Epidermal melanocyte (primary cell): Measurements from ENCODE around the gene PLCD3.
"Not testable (repeated sequence)": the region's sequence is repeated elsewhere in the genome, so short reads cannot be mapped to it uniquely, and the experiment has no call there.

ENCODE experiments used
- DNase-seq: peaks from one replicate; pipeline ENCODE4 v3.0.0; 2011; ENCODE audit warnings: low spot score; ENCODE audit not compliant: insufficient read length

PLCD3 gene

DNA sequence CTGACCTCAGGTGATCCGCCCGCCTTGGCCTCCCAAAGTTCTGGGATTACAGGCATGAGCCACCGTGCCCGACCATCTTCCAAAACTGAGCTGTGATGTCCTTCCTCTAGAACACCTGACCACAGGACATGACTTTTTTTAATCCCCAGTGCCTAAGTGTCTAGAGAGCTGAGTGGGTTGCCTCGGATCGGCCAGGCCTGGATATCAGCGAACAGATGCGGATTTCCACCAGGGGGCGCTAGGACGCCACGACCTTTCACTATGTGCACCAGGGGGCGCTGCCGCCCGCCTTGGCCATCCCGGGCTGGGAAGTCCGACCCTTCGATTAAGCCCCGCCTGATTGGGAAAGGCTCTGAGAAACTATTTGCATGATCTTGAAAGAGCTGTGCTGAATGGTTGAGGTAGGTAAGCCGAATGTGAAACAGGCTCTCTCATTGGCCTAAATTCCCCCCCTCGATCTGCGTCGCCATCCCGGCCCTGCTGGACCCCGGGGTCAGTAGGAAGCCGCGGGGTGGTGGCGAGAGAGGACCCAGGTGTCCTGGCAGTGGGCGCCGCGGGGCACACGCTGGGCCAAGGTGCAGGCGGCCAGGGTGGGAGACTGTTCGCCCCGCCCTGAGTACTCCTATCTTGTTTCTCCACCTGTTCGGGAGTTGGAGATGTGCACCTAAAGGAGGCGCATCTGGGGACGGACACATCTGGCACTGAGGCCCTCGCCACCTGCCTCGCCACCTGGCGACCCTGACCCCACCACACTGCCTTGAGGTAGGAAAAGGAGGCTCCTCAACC, 3.1 kb upstream of the PLCD3 start, which contains the start of gene ACBD4:
TSS of gene ACBD4 (plus strand) at position 496 of the 786 bp plus-strand sequence. CDS start 458 bp downstream, outside the sequence.
- DNase-seq, result peak; percentile 100

DNA sequence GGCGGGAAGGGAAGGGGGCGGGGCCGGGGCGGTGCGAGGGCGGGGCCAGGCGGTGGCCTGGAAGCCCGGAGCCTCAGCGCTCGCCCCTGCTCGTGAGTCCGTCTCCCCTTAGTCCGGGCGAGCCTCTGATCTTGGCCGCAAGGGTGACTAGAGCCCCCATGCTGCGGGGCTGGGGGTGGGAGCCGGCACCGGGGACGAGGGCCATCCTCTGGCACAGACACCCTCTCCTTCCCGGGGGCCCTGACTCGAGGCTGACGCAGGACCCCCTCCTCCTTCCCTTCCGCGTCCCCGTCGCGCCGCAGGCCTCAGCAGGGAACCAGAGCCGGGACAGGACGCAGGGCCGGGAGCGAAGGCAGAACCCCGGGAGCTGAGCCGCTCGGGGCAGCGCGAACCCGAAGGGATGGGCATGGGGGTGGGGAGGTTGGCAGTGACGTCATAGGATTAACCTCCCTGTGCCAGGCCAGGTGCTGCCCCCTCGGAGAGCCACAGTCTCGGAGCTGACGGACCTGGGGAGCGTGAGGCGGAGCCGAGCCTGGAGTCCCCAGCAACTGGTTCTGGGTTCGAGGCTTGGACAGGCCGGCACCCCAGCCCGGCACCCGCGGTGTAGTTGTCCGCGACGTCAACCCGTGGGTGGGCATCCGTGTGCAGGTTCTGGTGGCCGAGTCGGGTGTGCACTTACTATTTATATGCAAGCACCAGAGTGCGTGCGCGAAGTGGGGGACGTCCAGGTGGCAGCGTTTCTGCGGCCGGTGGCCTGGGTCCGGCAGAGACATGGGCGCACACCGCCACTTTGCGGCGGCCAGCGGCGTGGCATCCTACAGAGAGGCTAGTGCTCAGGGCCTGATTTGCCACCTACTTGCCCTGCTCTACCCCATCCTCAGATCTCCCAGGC, 503 bp upstream of the PLCD3 start:
- DNase-seq, result peak; percentile 86

DNA sequence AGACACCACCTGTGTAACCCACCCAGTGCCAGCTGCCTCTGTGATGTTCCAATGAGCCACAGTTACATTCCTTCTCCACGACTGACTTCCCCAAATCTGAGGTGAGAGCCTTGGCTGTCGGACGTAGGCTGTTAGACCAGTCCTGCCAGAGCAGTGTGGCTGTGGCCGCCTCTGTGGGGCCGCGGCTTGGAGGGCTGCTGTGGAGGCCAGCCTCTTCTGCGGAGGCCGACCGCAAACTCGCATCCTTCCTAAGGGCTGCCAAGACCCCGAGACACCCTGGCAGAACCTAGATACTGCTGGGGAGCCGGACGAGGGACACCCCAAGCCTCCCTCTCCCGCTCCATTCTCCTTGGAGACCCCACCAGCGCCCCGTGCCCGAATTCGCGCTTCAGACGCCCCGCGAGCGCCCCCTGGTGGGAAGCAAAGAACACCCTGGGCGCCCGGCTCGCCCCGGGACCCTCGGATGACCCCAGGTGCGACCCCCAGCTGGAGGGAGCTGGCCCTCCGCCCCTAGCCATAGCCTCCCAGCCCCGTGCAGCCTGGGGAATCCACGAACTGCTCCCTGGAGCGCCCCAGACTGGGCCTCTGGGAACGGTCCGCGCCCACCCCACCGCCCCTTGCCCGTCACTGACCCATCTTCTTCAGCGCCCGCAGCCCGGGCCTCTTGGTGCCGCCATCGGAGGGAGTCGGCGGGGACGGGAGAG, 547 bp downstream of the PLCD3 start:
- no peak for DNase-seq

DNA sequence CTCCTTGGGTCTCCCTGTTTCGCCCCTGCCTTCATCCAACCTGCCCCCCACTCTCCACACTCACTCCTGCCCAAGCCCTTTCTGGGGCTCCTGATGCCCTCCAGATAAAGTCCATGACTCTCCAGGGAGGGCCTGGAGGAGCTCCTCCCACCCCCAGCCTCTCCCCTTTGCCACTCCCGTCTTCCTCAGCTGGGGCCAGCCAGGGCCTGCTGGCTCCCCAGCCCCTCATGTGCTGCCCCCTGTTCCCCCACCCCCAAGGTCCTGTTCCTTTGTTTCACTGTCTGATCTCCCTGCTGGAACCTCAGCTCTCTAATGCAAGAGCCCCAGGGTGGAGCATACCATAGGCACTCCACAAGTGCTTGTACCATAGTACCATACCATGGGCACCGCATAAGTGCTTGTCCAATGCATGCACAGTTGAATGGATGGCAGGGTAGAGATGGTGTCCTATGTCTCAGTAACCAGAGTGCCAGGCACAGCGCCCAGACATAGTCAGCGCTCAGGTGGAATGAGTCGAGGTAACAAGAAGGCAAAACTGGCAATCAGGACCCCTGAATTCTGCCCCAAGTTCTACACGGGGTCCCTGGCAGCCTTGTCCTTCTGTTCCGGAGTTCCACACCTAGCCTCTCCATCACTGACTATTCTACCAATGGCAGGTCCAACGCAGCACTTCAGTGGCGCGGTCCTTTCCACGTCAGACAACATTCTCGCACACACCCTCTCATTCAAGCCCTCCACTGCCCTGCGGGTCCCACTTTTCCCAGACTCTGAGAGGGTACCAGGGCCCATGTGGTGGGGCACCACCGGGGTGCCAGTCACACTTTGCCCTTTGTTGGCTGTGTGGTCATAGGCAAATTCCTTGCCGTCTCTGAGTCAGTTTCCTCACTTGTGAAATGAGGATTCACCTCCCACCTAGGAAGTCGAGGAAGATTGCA, 1.4 kb downstream of the PLCD3 start:
- no peak for DNase-seq

DNA sequence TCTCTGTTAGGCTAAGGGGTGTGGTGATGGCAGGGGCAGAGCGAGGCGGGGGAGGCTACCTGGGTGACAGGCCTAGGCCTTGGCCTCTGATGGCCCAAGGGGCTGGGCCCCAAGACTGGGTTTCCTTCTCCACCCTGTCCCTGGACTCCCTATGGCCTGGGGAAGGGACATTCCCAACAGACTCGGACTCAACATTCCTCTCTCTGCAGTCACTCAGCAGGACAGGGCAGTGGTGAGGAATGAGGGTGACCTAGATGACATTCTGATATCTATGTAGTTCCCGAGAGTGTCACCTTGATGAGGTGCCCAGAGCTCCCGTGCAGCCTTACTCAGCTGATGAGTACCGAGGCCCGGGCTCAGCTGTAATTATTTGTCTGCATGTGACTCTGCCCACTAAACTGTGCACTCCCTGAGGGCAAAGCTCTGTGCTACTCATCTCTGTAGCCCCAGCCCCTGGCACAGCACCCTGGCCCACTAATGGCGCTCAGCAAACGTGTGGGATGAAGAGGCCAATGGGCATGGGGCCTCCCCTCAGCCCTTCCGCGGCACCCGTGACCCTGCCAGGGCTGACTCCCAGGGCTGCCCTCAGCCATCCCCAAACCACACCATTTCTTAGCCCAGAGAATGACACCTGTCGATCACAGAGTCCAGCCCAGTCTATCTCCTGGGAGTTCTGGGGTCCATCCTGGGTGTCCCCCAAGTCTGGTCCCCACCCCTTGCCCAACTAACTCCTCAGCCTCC, 2.2 kb downstream of the PLCD3 start:
- no peak for DNase-seq

DNA sequence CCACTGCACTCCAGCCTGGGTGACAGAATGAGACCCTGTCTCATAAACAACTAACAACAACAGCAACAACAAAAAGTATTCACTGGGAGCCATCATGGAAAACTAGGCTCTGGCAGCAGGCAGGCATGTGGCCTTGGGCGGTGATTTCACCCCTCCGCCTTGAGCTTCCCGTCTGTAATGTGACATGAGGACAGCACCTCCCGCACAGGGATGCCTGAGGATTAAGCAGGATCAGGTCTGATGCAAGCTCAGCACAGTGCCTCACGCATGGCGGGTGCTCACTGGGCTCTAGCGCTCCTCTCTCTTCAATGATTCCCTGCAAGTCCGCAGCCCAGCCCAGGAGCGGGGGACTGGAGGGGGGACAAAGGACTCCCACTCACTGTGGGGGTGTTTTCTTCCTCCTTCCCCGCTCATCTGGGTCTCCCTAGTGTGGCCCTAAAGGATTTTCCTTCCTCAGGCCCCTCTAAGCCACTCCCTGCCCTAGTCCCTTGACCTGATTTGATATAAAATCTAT, 2.8 kb downstream of the PLCD3 start:
- peak; percentile 13 for DNase-seq

DNA sequence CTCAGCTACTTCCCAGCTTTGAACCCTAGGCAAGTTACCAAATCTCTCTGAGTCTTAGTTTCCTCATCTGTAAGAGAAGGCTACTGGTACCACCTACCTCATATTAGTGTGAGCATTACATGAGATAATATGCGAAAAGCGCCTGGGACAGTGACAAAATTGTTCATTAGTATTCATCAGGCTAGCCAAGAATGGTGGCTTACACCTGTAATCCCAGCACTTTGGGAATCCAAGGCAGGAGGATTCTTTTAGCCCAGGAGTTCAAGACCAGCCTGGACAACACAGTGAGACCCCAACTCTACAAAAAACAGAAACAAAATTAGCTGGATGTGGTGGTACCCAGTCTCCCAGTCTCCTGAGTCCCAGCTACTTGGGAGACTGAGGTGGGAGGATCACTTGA, 3.3 kb downstream of the PLCD3 start:
- DNase-seq, result no peak

DNA sequence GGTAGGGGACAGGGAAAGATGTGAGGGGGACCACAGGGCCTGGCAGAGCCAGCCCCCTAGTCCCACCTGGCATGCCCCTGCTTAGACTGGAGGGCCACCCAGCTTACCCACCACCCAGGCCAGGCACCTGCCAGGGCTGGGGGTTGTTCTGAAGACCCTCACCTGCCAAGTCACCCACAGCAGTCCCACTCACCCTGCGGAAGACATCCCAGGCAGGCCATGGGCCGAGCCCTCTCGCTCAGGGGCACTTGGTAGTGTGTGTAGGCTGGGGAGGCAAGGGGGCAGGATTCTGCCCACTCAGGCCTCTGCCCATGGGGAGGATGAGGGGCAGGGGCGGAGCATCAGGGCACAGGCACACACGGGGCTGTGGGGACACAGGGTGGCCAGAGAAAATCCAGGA, 4.0 kb downstream of the PLCD3 start:
- DNase-seq, result no peak

DNA sequence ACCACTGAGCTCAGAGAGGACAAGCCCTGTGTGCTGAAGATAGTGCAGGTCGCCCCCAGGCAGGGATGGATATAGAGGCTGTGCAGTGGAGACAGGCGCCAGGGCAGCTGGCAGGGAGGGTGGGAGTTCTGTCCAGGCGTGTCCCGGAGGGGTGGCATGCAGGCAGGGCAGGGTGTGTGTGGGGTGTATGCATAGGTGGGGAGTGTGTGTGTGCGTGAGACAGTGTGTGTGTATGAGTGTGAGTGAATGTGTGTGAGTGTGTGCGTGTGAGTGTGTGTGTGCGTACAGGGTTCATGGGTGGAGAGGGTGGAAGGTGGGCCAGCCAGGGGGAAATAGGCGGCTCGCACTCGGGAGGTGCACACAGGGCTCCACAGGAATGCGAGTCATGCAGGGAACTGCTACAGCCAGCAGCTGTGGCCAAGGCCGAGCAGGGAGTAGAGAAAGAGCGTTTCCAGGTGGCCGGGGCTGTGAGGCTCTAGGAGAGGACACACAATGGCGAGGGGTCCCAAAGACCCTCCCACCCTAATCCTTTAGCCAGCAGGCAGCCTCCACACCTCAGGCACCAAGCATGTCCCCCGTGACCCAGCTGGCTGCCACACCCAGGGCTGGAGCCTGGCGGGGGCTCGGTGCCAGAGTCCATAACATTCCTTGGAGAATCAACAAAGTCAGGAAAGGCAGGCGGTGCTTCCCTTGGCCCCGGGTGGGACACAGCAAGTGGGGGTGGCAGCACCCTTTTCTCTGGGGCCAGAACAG, 4.6 kb downstream of the PLCD3 start:
- no peak for DNase-seq

DNA sequence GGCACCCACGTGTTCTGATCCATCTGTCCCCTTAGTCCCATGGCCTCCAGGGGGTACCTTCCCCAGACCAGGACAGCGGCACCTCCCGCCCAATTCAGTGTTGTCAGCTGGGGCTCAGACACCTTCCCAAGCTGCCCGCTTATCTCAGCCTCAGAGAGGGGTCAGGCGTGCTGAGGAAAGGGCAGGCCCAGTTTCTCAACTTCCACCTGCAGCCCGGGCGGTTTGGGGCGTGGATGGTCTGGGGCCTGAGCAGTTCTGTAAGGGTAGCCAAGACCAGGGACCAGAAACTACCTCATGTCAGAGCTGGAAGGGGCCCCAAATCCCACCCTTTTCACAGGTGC, 5.1 kb downstream of the PLCD3 start:
- no peak for DNase-seq

DNA sequence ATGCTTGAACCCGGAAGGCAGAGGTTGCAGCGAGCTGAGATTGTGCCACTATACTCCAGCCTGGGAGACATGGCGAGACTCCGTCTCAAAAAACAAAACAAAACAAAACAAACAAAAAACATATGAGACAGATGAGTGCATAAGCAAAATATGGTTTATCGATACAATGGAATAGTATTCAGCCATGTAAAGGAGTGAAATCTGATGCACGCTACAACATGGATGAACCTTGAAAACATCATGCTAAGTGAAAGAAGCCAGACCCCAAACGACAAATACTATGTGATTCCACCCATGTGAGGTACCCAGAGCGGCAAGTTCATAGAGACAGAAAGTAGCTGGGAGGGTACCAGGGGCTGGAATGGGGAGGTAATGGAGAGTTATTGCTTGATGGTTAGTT, 6.8 kb downstream of the PLCD3 start:
- no peak for DNase-seq

DNA sequence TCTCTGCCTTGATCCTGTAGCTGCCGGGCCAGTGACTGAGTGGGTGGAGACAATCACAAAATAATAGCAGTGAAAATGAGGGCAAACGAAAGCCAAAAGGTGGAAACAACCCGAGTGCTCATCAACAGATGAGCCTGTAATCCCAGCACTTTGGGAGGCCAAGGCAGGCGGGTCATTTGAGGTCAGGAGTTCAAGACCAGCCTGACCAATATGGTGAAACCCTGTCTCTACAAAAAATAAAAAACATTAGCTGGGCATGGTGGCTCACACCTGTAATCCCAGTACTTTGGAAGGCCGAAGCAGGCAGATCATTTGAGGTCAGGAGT, 7.6 kb downstream of the PLCD3 start:
- not testable (repeated sequence) for DNase-seq

DNA sequence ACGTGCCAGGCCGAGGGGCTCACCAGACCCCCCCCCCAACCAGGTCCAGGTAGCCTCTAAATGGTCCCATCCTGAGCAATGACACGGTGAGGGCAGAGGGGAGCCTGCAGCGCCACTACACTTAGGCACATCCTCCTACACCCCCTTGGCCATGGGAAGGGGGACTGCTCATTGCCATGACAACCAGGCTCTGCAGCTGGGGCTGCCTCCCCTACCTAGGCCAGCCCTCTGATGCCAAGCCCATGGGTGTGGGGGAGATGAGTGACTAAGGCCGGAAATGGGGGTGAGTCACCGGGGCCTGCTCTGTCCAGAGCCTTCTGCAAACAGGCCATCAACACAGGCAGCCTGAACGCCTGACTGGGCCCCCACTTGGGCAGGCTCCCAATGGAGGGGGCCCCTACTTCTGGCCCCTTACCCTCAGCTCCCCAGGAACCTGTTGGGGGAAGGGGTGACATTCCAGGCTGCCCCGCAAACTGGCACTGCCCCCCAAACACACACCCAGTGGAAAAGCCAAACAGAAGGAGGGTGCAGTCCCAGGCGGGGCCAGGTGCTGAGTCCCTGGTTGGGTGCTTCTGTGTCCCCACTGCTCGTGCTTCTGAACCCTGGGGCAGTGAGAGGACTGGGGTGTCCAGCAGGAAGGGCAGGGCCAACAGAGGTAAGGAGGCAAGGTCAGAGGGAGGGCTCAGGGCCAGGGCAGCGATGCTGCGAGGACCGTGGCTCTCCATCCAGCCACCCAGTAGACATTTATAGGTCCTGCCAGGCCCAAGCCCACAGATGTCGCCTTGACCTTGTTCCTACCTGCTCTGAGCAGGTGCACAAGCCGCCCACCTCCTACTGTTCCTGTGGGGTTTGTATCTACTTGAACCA, 8.2 kb downstream of the PLCD3 start:
- peak; percentile 65 for DNase-seq

DNA sequence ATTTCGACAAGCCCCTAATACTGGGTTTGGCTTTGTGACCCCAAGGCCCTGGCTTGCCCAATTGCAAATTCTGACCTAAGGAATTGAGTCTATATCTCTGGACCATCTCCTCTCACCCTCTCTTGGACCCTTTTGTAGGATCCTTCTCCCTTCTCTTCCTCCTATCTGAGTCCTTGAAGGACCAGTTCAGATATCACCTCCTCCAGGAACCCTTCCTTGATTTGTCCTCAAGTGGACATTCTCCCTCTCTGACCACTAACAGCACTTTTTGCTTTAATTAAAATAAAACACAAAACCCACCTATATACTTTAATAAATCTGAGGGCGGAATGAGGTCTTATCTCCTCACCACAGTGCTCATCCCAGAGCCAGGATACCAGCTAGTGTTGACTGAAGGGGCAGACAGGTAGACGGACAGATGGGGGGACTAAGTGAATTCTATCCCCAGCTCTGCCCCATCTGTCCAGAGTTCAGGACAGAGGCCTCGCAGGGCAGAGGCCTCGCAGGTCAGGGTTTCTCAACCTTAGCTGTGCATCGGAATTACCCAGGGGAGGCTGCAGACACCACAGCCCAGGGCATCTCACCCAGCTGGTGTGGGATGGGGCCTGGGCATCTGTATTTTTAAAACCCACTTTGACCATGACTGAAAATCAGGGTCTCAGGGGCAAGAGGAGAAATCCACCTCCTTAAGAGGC, 9.1 kb downstream of the PLCD3 start:
- DNase-seq, result no peak

DNA sequence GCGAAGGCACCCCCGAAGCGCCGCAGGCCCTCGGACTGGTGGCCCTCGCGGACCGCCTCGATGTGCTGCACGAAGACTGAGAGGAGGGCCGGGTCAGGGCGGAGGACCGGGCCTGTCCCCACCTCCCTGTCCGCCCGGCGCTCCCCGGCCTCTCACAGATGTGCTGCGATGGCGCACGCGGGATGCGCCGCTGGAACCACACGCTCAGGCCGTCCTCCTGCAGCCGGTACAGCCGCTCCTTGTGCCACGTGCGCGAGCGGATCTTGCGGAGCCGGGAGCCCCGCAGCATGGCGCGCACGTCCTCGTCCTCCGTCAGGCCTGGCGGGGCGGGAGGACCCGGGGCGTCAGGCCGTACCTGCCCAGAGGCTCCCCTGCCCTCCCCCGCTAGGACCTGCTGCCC, 11.3 kb downstream of the PLCD3 start:
- no peak for DNase-seq

DNA sequence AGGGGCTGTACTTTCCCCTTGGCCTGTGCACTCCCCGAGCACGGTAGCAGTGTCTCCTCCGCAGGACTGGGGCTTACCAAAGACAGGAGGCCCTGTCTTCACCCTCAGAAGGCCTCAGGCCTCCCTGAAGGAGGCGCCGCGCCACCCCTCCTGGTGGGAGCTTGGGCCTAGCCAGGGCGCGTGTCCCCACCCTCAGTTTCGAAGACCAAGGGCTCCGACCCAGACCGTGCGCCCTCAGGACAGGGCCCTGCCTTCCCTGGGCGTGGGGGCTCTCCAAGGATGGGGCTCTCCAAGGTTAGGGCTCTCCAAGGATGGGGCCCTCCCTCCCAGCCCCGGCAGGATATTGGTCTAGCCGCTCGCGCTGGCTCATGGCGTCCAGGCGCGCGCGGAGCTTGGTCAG, 11.8 kb downstream of the PLCD3 start:
- no peak for DNase-seq

DNA sequence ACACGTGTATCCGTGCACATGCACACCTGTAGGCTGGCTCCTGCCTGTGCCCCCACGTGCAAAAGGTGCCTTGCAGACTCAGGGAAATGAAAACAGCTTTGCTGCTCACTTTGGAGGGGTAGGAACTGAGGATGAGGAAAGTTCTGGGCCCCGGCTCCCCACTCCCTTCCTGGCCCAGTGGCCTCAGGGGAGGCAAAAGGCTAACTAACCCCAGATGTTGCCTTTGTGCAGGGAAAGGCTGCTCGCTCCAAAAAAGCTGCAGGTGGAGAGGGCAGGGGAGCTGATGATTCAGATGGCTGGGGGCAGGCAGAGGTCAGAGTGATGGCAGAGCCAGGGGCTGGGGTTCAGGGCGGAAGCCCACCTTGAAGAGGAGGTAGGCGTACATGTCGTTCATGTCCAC, 12.4 kb downstream of the PLCD3 start:
- no peak for DNase-seq

DNA sequence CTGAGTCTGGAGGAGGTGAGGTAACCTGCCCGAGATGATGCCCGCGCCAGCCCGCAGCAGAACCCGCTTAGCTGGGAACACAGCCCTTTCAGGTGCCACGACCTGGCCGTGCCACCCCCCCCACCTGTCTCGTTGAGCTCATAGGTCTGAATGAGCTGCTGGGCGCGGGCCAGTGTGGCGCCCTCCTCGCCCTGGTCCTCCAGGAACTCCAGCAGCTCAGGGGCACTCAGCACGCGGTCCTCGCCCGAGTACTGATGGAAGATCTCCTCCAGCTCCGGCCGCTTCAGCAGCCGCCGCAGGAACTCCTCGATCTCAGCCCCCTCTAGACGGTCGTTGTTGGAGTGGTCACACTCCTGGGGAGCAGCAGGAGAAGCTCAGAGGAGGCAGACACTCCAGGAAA, 13.6 kb downstream of the PLCD3 start:
- no peak for DNase-seq
